Right kidney (tissue), 9 donors: ENCODE measurements around the gene ZBTB4.
A peak's percentile ranks its signal among the peaks of the same experiment; 100 is the strongest.

Source experiments
- DNase-seq: peaks from one replicate; pipeline ENCODE4 v3.0.0-alpha.2; 2016
- long read RNA-seq, 8 donors: transcript quantifications; one replicate each; lab custom pipeline, GENCODE V29; 2026

ZBTB4 gene
- long read RNA-seq, donor 1, full-length matches to known transcripts, result 2 of 19 reads
- long read RNA-seq, donor 1, partial matches to known transcripts, result 17 of 19 reads
- long read RNA-seq, donor 1, other reads (novel, unspliced or antisense), result 0 of 19 reads
- long read RNA-seq, donor 2, full-length matches to known transcripts, result 3 of 10 reads
- long read RNA-seq, donor 2, partial matches to known transcripts, result 7 of 10 reads
- long read RNA-seq, donor 2, other reads (novel, unspliced or antisense), result 0 of 10 reads
- long read RNA-seq, donor 3, full-length matches to known transcripts, result 3 of 13 reads
- long read RNA-seq, donor 3, partial matches to known transcripts, result 10 of 13 reads
- long read RNA-seq, donor 3, other reads (novel, unspliced or antisense), result 0 of 13 reads
- long read RNA-seq, donor 4, full-length matches to known transcripts, result 3 of 14 reads
- long read RNA-seq, donor 4, partial matches to known transcripts, result 11 of 14 reads
- long read RNA-seq, donor 4, other reads (novel, unspliced or antisense), result 0 of 14 reads
- long read RNA-seq, donor 5, full-length matches to known transcripts, result 5 of 5 reads
- long read RNA-seq, donor 5, partial matches to known transcripts, result 0 of 5 reads
- long read RNA-seq, donor 5, other reads (novel, unspliced or antisense), result 0 of 5 reads
- long read RNA-seq, donor 6, full-length matches to known transcripts, result 3 of 28 reads
- long read RNA-seq, donor 6, partial matches to known transcripts, result 25 of 28 reads
- long read RNA-seq, donor 6, other reads (novel, unspliced or antisense), result 0 of 28 reads
- long read RNA-seq, donor 7, result 0 reads
- long read RNA-seq, donor 8, full-length matches to known transcripts, result 4 of 574 reads
- long read RNA-seq, donor 8, partial matches to known transcripts, result 403 of 574 reads
- long read RNA-seq, donor 8, other reads (novel, unspliced or antisense), result 167 of 574 reads

- DNase-seq, result peak; percentile 92
Observed at GRCh38 chr17:7479213-7480088, at the start of gene ZBTB4. TSS of gene ZBTB4 (minus strand) at chr17:7479631. CDS start at chr17:7466801, 12,830 bp downstream.

- no peak for DNase-seq
Observed at GRCh38 chr17:7528842-7529241, 49.4 kb upstream of the ZBTB4 start.

- no peak for DNase-seq
Observed at GRCh38 chr17:7523033-7523432, 43.6 kb upstream of the ZBTB4 start.

GRCh38 chr17:7515911-7516610 lies 36.6 kb upstream of the ZBTB4 start:
- DNase-seq, result no peak

- no peak for DNase-seq
Observed at GRCh38 chr17:7513850-7514419, 34.5 kb upstream of the ZBTB4 start.

- no peak for DNase-seq
Observed at GRCh38 chr17:7512824-7513540, 33.6 kb upstream of the ZBTB4 start.

GRCh38 chr17:7512105-7512504 lies 32.7 kb upstream of the ZBTB4 start:
- no peak for DNase-seq

- no peak for DNase-seq
Observed at GRCh38 chr17:7511108-7511507, 31.7 kb upstream of the ZBTB4 start.

GRCh38 chr17:7509937-7510336 lies 30.5 kb upstream of the ZBTB4 start:
- DNase-seq, result no peak

GRCh38 chr17:7508846-7509245 lies 29.4 kb upstream of the ZBTB4 start:
- no peak for DNase-seq

GRCh38 chr17:7508145-7508544 lies 28.7 kb upstream of the ZBTB4 start:
- no peak for DNase-seq

GRCh38 chr17:7503521-7503920 lies 24.1 kb upstream of the ZBTB4 start:
- DNase-seq, result no peak

- DNase-seq, result no peak
Observed at GRCh38 chr17:7502987-7503386, 23.6 kb upstream of the ZBTB4 start.

- no peak for DNase-seq
Observed at GRCh38 chr17:7502171-7502847, 22.9 kb upstream of the ZBTB4 start.

- no peak for DNase-seq
Observed at GRCh38 chr17:7501729-7502128, 22.3 kb upstream of the ZBTB4 start.

- DNase-seq, result no peak
Observed at GRCh38 chr17:7499161-7499560, 19.7 kb upstream of the ZBTB4 start.

- no peak for DNase-seq
Observed at GRCh38 chr17:7497636-7498035, 18.2 kb upstream of the ZBTB4 start.

GRCh38 chr17:7497228-7497627 lies 17.8 kb upstream of the ZBTB4 start:
- no peak for DNase-seq

- DNase-seq, result no peak
Observed at GRCh38 chr17:7496470-7497183, 17.2 kb upstream of the ZBTB4 start.
